ENCODE data around the gene PLCL2. TPM values are rescaled to one million over a fixed set of nuclear protein-coding genes. Genes with fewer than 3 reads are reported as not detected.

The PLCL2 gene
- total and polyA plus RNA-seq, 2 donors (not counting 1 experiment from before 2014, with no cell fraction given), result 4.0 to 11.9 TPM

- TF ChIP-seq CTCF (conservative IDR thresholded peaks at IDR 0.05 in 1 of 2, IDR thresholded peaks at IDR 0.05 in 1 of 2; ENCODE audit: low read depth in 1 of 2, low read length in 2 of 2) (no peak), EZH2 (IDR thresholded peaks at IDR 0.05; ENCODE audit: low read length, missing control alignments) (no peak)
- H3K27ac ChIP-seq (ENCODE audit: insufficient read depth, low read length), result no peak overlapping the region
- H3K9me3 ChIP-seq (ENCODE audit: control insufficient read depth, insufficient read depth, low read depth, low read length), result no peaks in the 10 kb centered on the region
- no peak overlapping the region for H3K9ac ChIP-seq (ENCODE audit: insufficient read depth, low read length)
- no peak overlapping the region for H2AFZ ChIP-seq (ENCODE audit: low read length)
- H3K4me1 ChIP-seq (ENCODE audit: control insufficient read depth, extremely low read depth, insufficient read depth, low read length), result peaks cover 4% of the 10 kb centered on the region
- H3K79me2 ChIP-seq (ENCODE audit: control insufficient read depth, insufficient read depth, low read length), result no peaks in the 10 kb centered on the region
- no peaks in the 10 kb centered on the region for H4K20me1 ChIP-seq (ENCODE audit: control insufficient read depth, extremely low read depth, insufficient read depth, low read length)
- H3K36me3 ChIP-seq (ENCODE audit: control insufficient read depth, insufficient read depth, low read length), result no peaks in the 10 kb centered on the region
- no peak overlapping the region for H3K4me2 ChIP-seq (ENCODE audit: extremely low read depth, insufficient read depth, low read length)
- H3K27me3 ChIP-seq (ENCODE audit: control insufficient read depth, insufficient read depth, low read length), result no peaks in the 10 kb centered on the region
- no peak overlapping the region for H3K4me3 ChIP-seq (replicated peaks in 1 of 4; ENCODE audit: control extremely low read depth in 1 of 4, insufficient read depth in 1 of 4, low read depth in 3 of 4, low read length in 4 of 4)
- DNase-seq (ENCODE audit: low read depth in 2 of 2), result no peak
Observed at GRCh38 chr3:16990163-16990562, 105.4 kb downstream of the PLCL2 start.

GRCh38 chr3:16992198-16992597, 107.4 kb downstream of the PLCL2 start:
- peaks cover 4% of the 10 kb centered on the region for H3K4me1 ChIP-seq (ENCODE audit: control insufficient read depth, extremely low read depth, insufficient read depth, low read length)
- no peak for TF ChIP-seq EZH2 (IDR thresholded peaks at IDR 0.05; ENCODE audit: low read length, missing control alignments)
- no peak for TF ChIP-seq CTCF (conservative IDR thresholded peaks at IDR 0.05 in 1 of 2, IDR thresholded peaks at IDR 0.05 in 1 of 2; ENCODE audit: low read depth in 1 of 2, low read length in 2 of 2)
- H3K4me3 ChIP-seq (replicated peaks in 1 of 4; ENCODE audit: control extremely low read depth in 1 of 4, insufficient read depth in 1 of 4, low read depth in 3 of 4, low read length in 4 of 4), result no peak overlapping the region
- H3K9ac ChIP-seq (ENCODE audit: insufficient read depth, low read length), result no peak overlapping the region
- DNase-seq (ENCODE audit: low read depth in 2 of 2), result no peak
- H4K20me1 ChIP-seq (ENCODE audit: control insufficient read depth, extremely low read depth, insufficient read depth, low read length), result no peaks in the 10 kb centered on the region
- H2AFZ ChIP-seq (ENCODE audit: low read length), result no peak overlapping the region
- H3K36me3 ChIP-seq (ENCODE audit: control insufficient read depth, insufficient read depth, low read length), result no peaks in the 10 kb centered on the region
- no peaks in the 10 kb centered on the region for H3K79me2 ChIP-seq (ENCODE audit: control insufficient read depth, insufficient read depth, low read length)
- no peaks in the 10 kb centered on the region for H3K9me3 ChIP-seq (ENCODE audit: control insufficient read depth, insufficient read depth, low read depth, low read length)
- no peaks in the 10 kb centered on the region for H3K27me3 ChIP-seq (ENCODE audit: control insufficient read depth, insufficient read depth, low read length)
- no peak overlapping the region for H3K4me2 ChIP-seq (ENCODE audit: extremely low read depth, insufficient read depth, low read length)
- no peak overlapping the region for H3K27ac ChIP-seq (ENCODE audit: insufficient read depth, low read length)

GRCh38 chr3:16993227-16993626, 108.5 kb downstream of the PLCL2 start:
- Histone ChIP-seq H3K9me3 (ENCODE audit: control insufficient read depth, insufficient read depth, low read depth, low read length) (no peaks in the 10 kb centered on the region), H3K79me2 (ENCODE audit: control insufficient read depth, insufficient read depth, low read length) (no peaks in the 10 kb centered on the region), H3K4me1 (ENCODE audit: control insufficient read depth, extremely low read depth, insufficient read depth, low read length) (peaks cover 4% of the 10 kb centered on the region), H3K27ac (ENCODE audit: insufficient read depth, low read length) (no peak overlapping the region), H3K9ac (ENCODE audit: insufficient read depth, low read length) (no peak overlapping the region), H3K4me2 (ENCODE audit: extremely low read depth, insufficient read depth, low read length) (no peak overlapping the region), H3K4me3 (replicated peaks in 1 of 4; ENCODE audit: control extremely low read depth in 1 of 4, insufficient read depth in 1 of 4, low read depth in 3 of 4, low read length in 4 of 4) (no peak overlapping the region), H2AFZ (ENCODE audit: low read length) (no peak overlapping the region), H4K20me1 (ENCODE audit: control insufficient read depth, extremely low read depth, insufficient read depth, low read length) (no peaks in the 10 kb centered on the region), H3K36me3 (ENCODE audit: control insufficient read depth, insufficient read depth, low read length) (no peaks in the 10 kb centered on the region), H3K27me3 (ENCODE audit: control insufficient read depth, insufficient read depth, low read length) (no peaks in the 10 kb centered on the region)
- DNase-seq (ENCODE audit: low read depth in 2 of 2), result peak; percentile 30 to 75
- TF ChIP-seq CTCF (conservative IDR thresholded peaks at IDR 0.05 in 1 of 2, IDR thresholded peaks at IDR 0.05 in 1 of 2; ENCODE audit: low read depth in 1 of 2, low read length in 2 of 2) (no peak), EZH2 (IDR thresholded peaks at IDR 0.05; ENCODE audit: low read length, missing control alignments) (no peak)
